B cell (primary cell): Measurements from ENCODE around the gene CIZ1. TPM values are rescaled to one million over a fixed set of nuclear protein-coding genes. Genes with fewer than 3 reads are reported as not detected.

Source experiments
- ATAC-seq: fragments of 200-7000 bp; cut with Tn5 transposase; one replicate; pipeline ENCODE4 v1.10.0; 2021; ENCODE audit warnings: low read depth, mild to moderate bottlenecking, moderate number of reproducible peaks, moderate library complexity
- CTCF ChIA-PET: fragments of 350-600 bp; sonication (Branson Sonifier 250); formaldehyde crosslinking; loops from one replicate; lab custom pipeline; 2021; ENCODE audit warnings: antibody characterized with exemption, inconsistent platforms; lab: Charles Lee
- POLR2A ChIA-PET: fragments of 350-600 bp; sonication (Branson Sonifier 250); formaldehyde crosslinking; loops from one replicate; lab custom pipeline; 2021; ENCODE audit warnings: antibody characterized with exemption; lab: Charles Lee
- DNase-seq: peaks from one replicate; pipeline ENCODE4 v3.0.0; 2013
- H2AFZ ChIP-seq: 2 replicates; pipeline ENCODE4 v1.6.1; 2012; ENCODE audit warnings: mild to moderate bottlenecking, low read depth, low read length; ENCODE audit not compliant: insufficient read depth, poor library complexity, severe bottlenecking
- H3K27ac ChIP-seq, 2 donors: 1 replicate in 1 of 2; 2 replicates in 1 of 2; pipeline ENCODE4 v1.5.1; 2012 to 2013; ENCODE audit warnings: low read length in 2 of 2, mild to moderate bottlenecking in 2 of 2, moderate library complexity in 1 of 2
- H3K27me3 ChIP-seq, 4 experiments: fragments of 200-600 bp in 1 of 4; sonication (generic) in 1 of 4; replicated peaks in 1 of 4; 1 replicate in 2 of 4; 2 replicates in 2 of 4; pipeline versions ENCODE4 v1.6.1 to v1.7.0; 2013 to 2016; ENCODE audit warnings: low read length in 3 of 4, mild to moderate bottlenecking in 2 of 4, mixed read lengths in 1 of 4, moderate library complexity in 1 of 4; ENCODE audit not compliant: insufficient read depth in 4 of 4, control insufficient read depth in 3 of 4; ENCODE audit errors: control extremely low read depth in 1 of 4
- H3K36me3 ChIP-seq, 2 experiments: replicated peaks in 1 of 2; 1 replicate in 1 of 2; 2 replicates in 1 of 2; pipeline versions ENCODE4 v1.6.1 to v1.7.1; 2013; ENCODE audit warnings: low read length in 1 of 2; ENCODE audit not compliant: insufficient read depth in 2 of 2, control insufficient read depth in 1 of 2; ENCODE audit errors: control extremely low read depth in 1 of 2, extremely low read depth in 1 of 2
- H3K4me1 ChIP-seq, 2 donors: fragments of 200-600 bp in 1 of 2; sonication (generic) in 1 of 2; 1 replicate in 1 of 2; 2 replicates in 1 of 2; pipeline versions ENCODE4 v1.5.1 to v1.6.1; 2013 to 2017; ENCODE audit warnings: low read length in 2 of 2; ENCODE audit not compliant: control insufficient read depth in 2 of 2, insufficient read depth in 2 of 2
- H3K4me2 ChIP-seq: replicated peaks from 2 replicates; pipeline ENCODE3; 2012; ENCODE audit warnings: mild to moderate bottlenecking, low read depth, low read length; ENCODE audit not compliant: poor library complexity, severe bottlenecking
- H3K4me3 ChIP-seq, 5 experiments: fragments of 200-600 bp in 1 of 5; sonication (generic) in 1 of 5; 1 replicate in 3 of 5; 2 replicates in 2 of 5; pipeline versions ENCODE4 v1.5.1 to v1.7.0; 2011 to 2016; ENCODE audit warnings: low read length in 4 of 5, mild to moderate bottlenecking in 4 of 5, low read depth in 2 of 5, control low read depth in 1 of 5, moderate library complexity in 1 of 5; ENCODE audit not compliant: insufficient read depth in 1 of 5; ENCODE audit errors: control extremely low read depth in 1 of 5, extremely low read depth in 1 of 5
- H3K79me2 ChIP-seq: fragments of 200-600 bp; sonication (generic); one replicate; pipeline ENCODE4 v1.6.0; 2016; ENCODE audit warnings: low read length; ENCODE audit not compliant: control insufficient read depth, insufficient read depth
- H3K9ac ChIP-seq: fragments of 200-600 bp; sonication (generic); 2 replicates; pipeline ENCODE4 v1.6.1; 2017; ENCODE audit warnings: mild to moderate bottlenecking, low read length, moderate library complexity
- H3K9me3 ChIP-seq, 3 donors: one replicate each; pipeline versions ENCODE4 v1.6.1 to v1.7.1; 2013; ENCODE audit warnings: low read length in 2 of 3; ENCODE audit not compliant: control insufficient read depth in 2 of 3, insufficient read depth in 1 of 3; ENCODE audit errors: control extremely low read depth in 1 of 3
- H4K20me1 ChIP-seq: 2 replicates; pipeline ENCODE4 v1.6.0; 2012; ENCODE audit warnings: mild to moderate bottlenecking, low read length; ENCODE audit not compliant: insufficient read depth, control insufficient read depth, poor library complexity, severe bottlenecking
- H3K27ac Mint-ChIP-seq: one replicate; pipeline ENCODE4 v1.8.0; 2021; ENCODE audit warnings: mixed read lengths
- H3K27me3 Mint-ChIP-seq: one replicate; pipeline ENCODE4 v1.8.0; 2021; ENCODE audit warnings: mixed read lengths
- H3K4me1 Mint-ChIP-seq: one replicate; pipeline ENCODE4 v1.8.0; 2021; ENCODE audit warnings: mixed read lengths
- H3K4me3 Mint-ChIP-seq: one replicate; pipeline ENCODE4 v1.8.0; 2021; ENCODE audit warnings: mixed read lengths
- H3K9me3 Mint-ChIP-seq: one replicate; pipeline ENCODE4 v1.8.0; 2022; ENCODE audit warnings: mixed read lengths; ENCODE audit not compliant: insufficient read depth
- CTCF ChIP-seq: fragments of 200-600 bp; IDR thresholded peaks from one replicate; pipeline ENCODE4 v1.8.0; 2022; ENCODE audit warnings: antibody characterized with exemption, mild to moderate bottlenecking
- EZH2 ChIP-seq: IDR thresholded peaks from 2 replicates; pipeline ENCODE4 v1.6.1; 2012; ENCODE audit warnings: borderline replicate concordance, low read depth, mild to moderate bottlenecking, moderate library complexity, low read length; ENCODE audit not compliant: insufficient read depth, poor library complexity, severe bottlenecking
- WGBS: methylation state at CpG from one replicate; pipeline ENCODE4 v1.1.5; 2013; ENCODE audit warnings: missing lambda C conversion rate; ENCODE audit not compliant: insufficient coverage; 5-methylcytosine and 5-hydroxymethylcytosine counted together
- intact Hi-C: fragments of 100-400 bp; cut with micrococcal nuclease; formaldehyde crosslinking; loops from one replicate; pipeline ENCODE4 v1.10.0; 2022
- polyA plus RNA-seq: library from polyadenylated mRNA; depleted of rRNA; stranded (reverse); fragments of >200 nt; gene quantifications from 2 replicates; pipeline ENCODE4 v1.2.3, GENCODE V29; 2012
- total RNA-seq, 2 donors: library from RNA; stranded (reverse); fragments of 120-200 nt in 1 of 2; gene quantifications; 1 replicate in 1 of 2; 2 replicates in 1 of 2; pipeline versions ENCODE4 v1.2.3 to v1.2.4, GENCODE V29; 2013 to 2022

Gene CIZ1
- total and polyA plus RNA-seq, 2 donors (not counting 1 experiment from before 2014, with no cell fraction given), result 79.9 to 160 TPM

- no peaks in the 10 kb centered on the region for H3K9me3 Mint-ChIP-seq
Observed at GRCh38 chr9:128153947-128154695, 37.3 kb downstream of the CIZ1 start.

More at GRCh38 chr9:128153947-128154695, 37.3 kb downstream of the CIZ1 start:
- H3K4me3 ChIP-seq, result no peak overlapping the region
- WGBS, result 89% methylated on average over 7 of the region's 13 CpGs
- Mint-ChIP-seq H3K27me3 (peaks cover 4% of the 10 kb centered on the region), H3K4me1 (no peaks in the 10 kb centered on the region), H3K27ac (no peak overlapping the region), H3K4me3 (no peak overlapping the region)
- ChIA-PET POLR2A (no interaction called here), CTCF (no interaction called here)
- DNase-seq, result no peak
- H3K27ac ChIP-seq, result no peak overlapping the region
- intact Hi-C loops, result no loop called here
- no peaks in the 10 kb centered on the region for H3K79me2 ChIP-seq
- no peaks in the 10 kb centered on the region for H3K9me3 ChIP-seq
- TF ChIP-seq CTCF (no peak), EZH2 (no peak)
- H3K9ac ChIP-seq, result no peak overlapping the region
- ATAC-seq, result no peak
- no peaks in the 10 kb centered on the region for H3K4me1 ChIP-seq
- H4K20me1 ChIP-seq, result no peaks in the 10 kb centered on the region
- H3K36me3 ChIP-seq, result no peaks in the 10 kb centered on the region
- no peaks in the 10 kb centered on the region for H3K27me3 ChIP-seq
- no peak overlapping the region for H2AFZ ChIP-seq
- H3K4me2 ChIP-seq, result no peak overlapping the region
